Fibroblast of lung (primary cell): ENCODE measurements around the gene INTU. TPM values are rescaled to one million over a fixed set of nuclear protein-coding genes. Genes with fewer than 3 reads are reported as not detected.

Source experiments
- polyA plus RNA-seq, 2 donors: library from polyadenylated mRNA; depleted of rRNA in 1 of 2; stranded (reverse) in 1 of 2; unstranded in 1 of 2; fragments of >200 nt; gene quantifications; 2 replicates each; pipeline ENCODE4 v1.2.1, GENCODE V29; 2011 to 2012; ENCODE audit warnings: missing spikeins in 1 of 2
- total RNA-seq: library from RNA; depleted of rRNA; stranded (reverse); fragments of >200 nt; gene quantifications from 2 replicates; pipeline ENCODE4 v1.2.1, GENCODE V29; 2014

INTU gene
- total and polyA plus RNA-seq, 2 donors (not counting 1 experiment from before 2014, with no cell fraction given) = 5.6 to 9.6 TPM

Other genes with a start within 250 kb of the INTU start
- not detected in 2 replicates for gene SLC25A31, start 97.4 kb downstream of the INTU start, total RNA-seq
- not detected in 2 replicates for gene SLC25A31, start 97.4 kb downstream of the INTU start, polyA plus RNA-seq
- 8.5 and 10.1 TPM in 2 replicates for gene HSPA4L, start 149.4 kb downstream of the INTU start, total RNA-seq
- 3.9 and 9.9 TPM in 2 replicates for gene HSPA4L, start 149.4 kb downstream of the INTU start, polyA plus RNA-seq
- gene PLK4, start 247.9 kb downstream of the INTU start, total RNA-seq = 1.3 and 5.9 TPM in 2 replicates
- gene PLK4, start 247.9 kb downstream of the INTU start, polyA plus RNA-seq = 6.3 and 21.1 TPM in 2 replicates